HTR-8/SVneo (cell line): ENCODE measurements around the gene HOXC10.

Source experiments
- DNase-seq: peaks from one replicate; pipeline ENCODE4 v3.0.0; 2011; ENCODE audit warnings: low spot score, mixed read lengths; ENCODE audit not compliant: insufficient read length
- FAIRE-seq: peaks from 2 replicates; lab custom pipeline; 2011; peaks lifted over from hg19 to GRCh38; lab: Jason Lieb, UNC

HOXC10 gene

GRCh38 chr12:54011665-54012532, 27.0 kb downstream of the HOXC10 start:
- DNase-seq (no peak), FAIRE-seq (no peak)

- DNase-seq = no peak
- FAIRE-seq = no peak
These were observed 27.9 kb downstream of the HOXC10 start for GRCh38 chr12:54012631-54013409.

- no peak for FAIRE-seq
- no peak for DNase-seq
These were observed 29.6 kb downstream of the HOXC10 start for GRCh38 chr12:54014377-54015017.

DNA sequence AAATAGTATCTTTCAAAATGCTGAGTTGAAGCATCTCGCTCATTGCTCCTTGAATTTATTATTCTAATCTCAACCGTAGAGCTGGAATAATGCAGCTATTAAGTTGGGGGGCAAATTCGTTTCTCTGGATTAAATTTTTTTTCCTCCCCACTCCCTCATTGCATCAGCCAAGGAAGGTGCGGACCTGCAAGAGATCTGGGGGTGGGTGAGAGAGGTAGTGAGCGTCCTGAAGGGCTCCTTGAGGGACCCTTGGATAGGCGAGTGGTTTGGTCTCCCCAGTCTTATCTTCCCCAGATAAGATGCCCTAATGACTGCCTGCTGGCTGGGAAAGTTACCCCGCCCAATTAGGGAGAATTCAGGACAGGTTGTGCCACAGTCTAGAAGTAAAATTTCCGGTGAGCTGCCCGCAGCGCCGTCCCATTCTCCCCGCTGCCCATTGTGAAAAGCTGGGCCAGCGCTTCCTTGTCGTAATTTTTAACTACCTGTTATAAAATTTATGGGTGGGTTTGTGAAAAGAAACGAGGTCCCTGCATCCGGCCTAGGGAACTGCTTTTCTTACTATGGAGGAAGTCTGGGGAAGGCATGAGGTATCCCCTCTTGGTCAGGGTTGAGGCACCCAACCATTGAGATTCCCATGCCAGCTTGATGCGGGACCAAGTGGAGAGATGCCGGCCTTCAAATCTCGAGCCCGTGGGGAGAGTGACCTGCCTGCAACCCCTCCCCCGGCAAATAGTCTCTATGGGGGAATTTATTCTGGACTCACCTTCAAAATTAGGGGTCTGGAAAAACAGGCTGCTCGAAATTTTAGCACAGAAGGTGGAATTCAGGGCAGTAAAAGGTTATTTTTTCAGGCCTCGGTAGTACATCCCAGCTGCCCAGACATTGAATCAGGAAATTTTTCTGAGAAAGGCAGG, 30.3 kb downstream of the HOXC10 start:
- DNase-seq (no peak), FAIRE-seq (no peak)

DNA sequence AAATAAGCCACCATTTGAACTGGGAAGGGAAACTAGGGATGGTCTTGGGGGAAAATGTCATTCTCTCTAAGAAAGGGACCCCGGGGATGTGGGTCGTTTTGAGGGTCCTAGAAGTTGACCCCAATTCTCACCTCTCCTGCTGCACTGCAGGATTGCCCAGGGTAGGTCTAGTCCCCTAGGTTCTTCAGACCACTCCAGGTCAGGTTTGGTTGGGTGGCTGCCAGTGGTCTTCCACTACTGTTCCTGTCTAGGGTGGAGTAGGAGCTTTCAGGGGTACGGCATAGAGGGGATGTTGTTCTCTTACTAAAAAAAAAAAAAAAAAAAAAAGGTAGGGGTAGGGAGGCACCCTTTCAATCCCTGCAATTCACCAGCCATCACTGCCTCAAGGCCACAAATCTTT, 31.1 kb downstream of the HOXC10 start:
- DNase-seq (no peak), FAIRE-seq (no peak)

DNA sequence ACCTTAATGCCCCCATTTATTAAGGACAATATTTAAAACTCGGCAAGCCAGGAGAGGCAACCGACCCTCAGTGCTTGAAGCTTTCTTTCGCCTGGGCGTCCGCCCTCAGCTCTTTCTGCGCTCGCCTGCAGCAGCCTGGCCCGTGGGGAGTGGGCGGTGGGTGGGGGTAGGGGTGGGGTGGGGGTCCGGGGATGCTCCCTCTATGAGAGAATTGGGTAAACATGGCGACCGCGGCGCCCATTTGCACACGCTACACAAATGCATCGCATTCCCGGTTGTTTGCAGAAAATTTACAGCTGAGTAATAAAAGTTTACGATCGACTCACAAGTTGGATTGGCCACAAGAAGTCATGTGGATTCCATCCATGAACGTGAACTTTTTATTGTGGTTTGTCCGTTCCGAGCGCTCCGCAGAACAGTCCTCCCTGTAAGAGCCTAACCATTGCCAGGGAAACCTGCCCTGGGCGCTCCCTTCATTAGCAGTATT, 31.6 kb downstream of the HOXC10 start:
- no peak for DNase-seq
- FAIRE-seq = no peak

- no peak for DNase-seq
- FAIRE-seq = no peak
These were observed 32.3 kb downstream of the HOXC10 start for GRCh38 chr12:54017027-54017788.

- FAIRE-seq = peak; percentile 4
These were observed 33.0 kb downstream of the HOXC10 start for GRCh38 chr12:54017878-54018467.

GRCh38 chr12:54018468-54018984, 33.6 kb downstream of the HOXC10 start:
- no peak for DNase-seq
- no peak for FAIRE-seq

More at GRCh38 chr12:54017878-54018467, 33.0 kb downstream of the HOXC10 start:
- peak; percentile 78 for DNase-seq

- no peak for DNase-seq
- FAIRE-seq = no peak
These were observed 34.3 kb downstream of the HOXC10 start for GRCh38 chr12:54019091-54019811.

- FAIRE-seq = no peak
These were observed 35.1 kb downstream of the HOXC10 start for GRCh38 chr12:54019924-54020590.

GRCh38 chr12:54020591-54021405, 35.9 kb downstream of the HOXC10 start:
- no peak for FAIRE-seq
- no peak for DNase-seq

More at GRCh38 chr12:54019924-54020590, 35.1 kb downstream of the HOXC10 start:
- no peak for DNase-seq

GRCh38 chr12:54021432-54022013, 36.6 kb downstream of the HOXC10 start:
- FAIRE-seq = no peak
- DNase-seq = no peak

DNA sequence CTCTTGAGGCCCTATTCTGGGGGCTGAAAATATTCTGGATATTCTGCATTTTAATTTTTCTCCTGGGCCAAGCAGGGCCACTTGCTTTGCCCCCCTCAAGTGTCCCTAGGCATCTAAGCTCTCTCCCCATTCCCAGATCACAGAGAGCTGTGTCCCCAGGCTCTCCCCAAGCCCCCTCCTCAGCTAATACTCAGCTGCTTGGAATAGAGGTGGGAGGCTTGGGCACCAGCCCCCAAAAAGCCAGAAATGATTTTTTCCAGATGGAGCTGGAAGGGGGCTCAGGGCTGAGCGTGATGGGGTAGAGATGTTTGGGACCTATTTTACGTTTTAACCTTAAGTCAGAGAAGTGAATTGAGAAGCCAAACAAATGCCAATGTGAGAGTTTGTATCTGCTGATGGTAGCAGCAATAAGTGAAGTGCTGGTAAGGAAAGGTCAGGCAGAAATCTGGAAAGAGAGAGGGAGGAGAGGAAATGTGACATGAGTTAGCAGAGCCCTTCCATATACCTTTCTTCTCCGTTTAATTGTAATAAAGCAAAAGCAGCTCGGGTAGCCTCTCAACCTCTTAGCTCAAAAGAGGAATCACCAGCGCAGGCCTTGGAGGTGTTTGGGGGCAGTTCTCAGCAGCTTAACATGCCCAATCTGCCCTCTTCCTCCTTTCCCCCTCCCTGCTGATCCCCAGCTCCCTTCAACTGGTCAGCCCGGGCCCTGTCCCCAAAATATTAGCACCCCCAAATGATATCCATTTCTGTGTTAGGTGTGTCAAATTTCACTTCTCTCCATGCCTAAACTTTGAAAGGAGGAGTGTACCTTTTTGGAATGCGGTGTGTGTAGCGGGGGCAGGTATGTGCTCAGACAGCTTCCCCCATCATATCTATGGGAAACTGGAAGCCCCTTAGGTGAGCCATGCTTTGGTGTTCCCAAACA, 38.3 kb downstream of the HOXC10 start:
- DNase-seq = no peak
- FAIRE-seq = no peak

GRCh38 chr12:54024127-54024526, 39.2 kb downstream of the HOXC10 start:
- FAIRE-seq (no peak), DNase-seq (no peak)
